SK-N-SH (cell line): ENCODE results near the gene ATN1. TPM values are rescaled to one million over a fixed set of nuclear protein-coding genes. Genes with fewer than 3 reads are reported as not detected.

Experiments used
- CTCF ChIA-PET: fragments of 300-600, 350-600 bp; formaldehyde crosslinking; extraction: SDS; loops from one replicate; lab custom pipeline; 2021; lab: Yijun Ruan, JAX
- POLR2A ChIA-PET: fragments of 350-600 bp; sonication (Branson Sonifier 250); formaldehyde crosslinking; extraction: SDS; loops from one replicate; lab custom pipeline; 2020; ENCODE audit warnings: antibody characterized with exemption, inconsistent platforms; lab: Yijun Ruan, JAX
- DNase-seq: peaks from one replicate; pipeline ENCODE4 v3.0.0; 2012
- H2AFZ ChIP-seq: fragments of 200-600 bp; sonication (generic); 2 replicates; pipeline ENCODE4 v1.8.1; 2016; ENCODE audit warnings: antibody characterized with exemption, mild to moderate bottlenecking, low read depth
- H3F3A ChIP-seq: fragments of 200-600 bp; sonication (generic); replicated peaks from 2 replicates; pipeline ENCODE3; 2016; ENCODE audit warnings: antibody characterized with exemption, mild to moderate bottlenecking; ENCODE audit not compliant: insufficient read depth
- H3K27ac ChIP-seq, 2 experiments: fragments of 200-500 bp in 1 of 2; fragments of 200-600 bp in 1 of 2; sonication (Bioruptor generic) in 1 of 2; sonication (generic), shearing (Covaris generic) in 1 of 2; 2 replicates each; pipeline versions ENCODE4 v1.5.1 to v1.6.1; 2014 to 2016; ENCODE audit warnings: low read depth in 2 of 2, inconsistent platforms in 1 of 2, low read length in 1 of 2, mild to moderate bottlenecking in 1 of 2, mixed read lengths in 1 of 2
- H3K27me3 ChIP-seq: fragments of 200-600 bp; sonication (generic), shearing (Covaris generic); 2 replicates; pipeline ENCODE4 v1.6.1; 2016; ENCODE audit warnings: mixed run types; ENCODE audit not compliant: insufficient read depth
- H3K36me3 ChIP-seq, 2 experiments: fragments of 200-500 bp in 1 of 2; fragments of 200-600 bp in 1 of 2; sonication (Bioruptor generic) in 1 of 2; sonication (generic) in 1 of 2; replicated peaks in 1 of 2; 2 replicates each; pipeline versions ENCODE3 to v1.5.1; 2014 to 2016; ENCODE audit warnings: low read length in 1 of 2, mild to moderate bottlenecking in 1 of 2; ENCODE audit not compliant: insufficient read depth in 2 of 2, control insufficient read depth in 1 of 2
- H3K4me1 ChIP-seq, 2 experiments: fragments of 200-500 bp in 1 of 2; fragments of 200-600 bp in 1 of 2; sonication (Bioruptor generic) in 1 of 2; sonication (generic), shearing (Covaris generic) in 1 of 2; 2 replicates each; pipeline versions ENCODE4 v1.5.1 to v1.6.1; 2014 to 2016; ENCODE audit warnings: low read depth in 1 of 2, low read length in 1 of 2, mixed run types in 1 of 2; ENCODE audit not compliant: insufficient read depth in 2 of 2, control insufficient read depth in 1 of 2
- H3K4me2 ChIP-seq: fragments of 200-600 bp; sonication (generic), shearing (Covaris generic); 2 replicates; pipeline ENCODE4 v1.6.1; 2017; ENCODE audit warnings: mixed run types
- H3K4me3 ChIP-seq, 2 experiments: fragments of 200-500 bp in 1 of 2; fragments of 200-600 bp in 1 of 2; sonication (Bioruptor generic) in 1 of 2; sonication (generic), shearing (Covaris generic) in 1 of 2; 2 replicates each; pipeline versions ENCODE4 v1.5.1 to v1.8.1; 2014 to 2016; ENCODE audit warnings: low read depth in 2 of 2, inconsistent platforms in 1 of 2, low read length in 1 of 2, mild to moderate bottlenecking in 1 of 2, mixed read lengths in 1 of 2, moderate library complexity in 1 of 2
- H3K79me2 ChIP-seq: fragments of 200-600 bp; sonication (generic); 2 replicates; pipeline ENCODE4 v1.8.1; 2017; ENCODE audit warnings: mild to moderate bottlenecking; ENCODE audit not compliant: insufficient read depth
- H3K9ac ChIP-seq: fragments of 200-600 bp; sonication (generic); 2 replicates; pipeline ENCODE4 v1.6.1; 2017; ENCODE audit warnings: mixed run types
- H3K9me2 ChIP-seq: fragments of 200-600 bp; sonication (generic); 2 replicates; pipeline ENCODE4 v1.6.1; 2017; ENCODE audit warnings: mixed run types
- H3K9me3 ChIP-seq: fragments of 200-600 bp; sonication (generic); 2 replicates; pipeline ENCODE4 v1.6.1; 2017; ENCODE audit warnings: mixed run types, mild to moderate bottlenecking, moderate library complexity
- H4K20me1 ChIP-seq: fragments of 200-600 bp; sonication (generic); 2 replicates; pipeline ENCODE4 v1.6.1; 2017; ENCODE audit warnings: mild to moderate bottlenecking, mixed run types; ENCODE audit not compliant: insufficient read depth
- GABPA ChIP-seq: IDR thresholded peaks from 2 replicates; pipeline ENCODE4 v1.4.0; 2012; ENCODE audit warnings: low read depth, mild to moderate bottlenecking
- GATA2 ChIP-seq: sonication (generic); formaldehyde crosslinking; IDR thresholded peaks from 2 replicates; pipeline ENCODE4 v1.5.0; 2020; ENCODE audit warnings: mild to moderate bottlenecking, missing genetic modification reagents
- IRF3 ChIP-seq: fragments of 150-350 bp; IDR thresholded peaks from 2 replicates; pipeline ENCODE4 v1.6.1; 2016; ENCODE audit warnings: mild to moderate bottlenecking, low read depth, low read length
- JUND ChIP-seq: IDR thresholded peaks from 2 replicates; pipeline ENCODE4 v1.4.0; 2012
- MAX ChIP-seq: IDR thresholded peaks from 2 replicates; pipeline ENCODE4 v1.4.0; 2012; ENCODE audit warnings: low read depth
- MEF2A ChIP-seq: IDR thresholded peaks from 2 replicates; pipeline ENCODE4 v1.4.0; 2012; ENCODE audit warnings: low read depth, borderline replicate concordance
- MXI1 ChIP-seq: IDR thresholded peaks from 2 replicates; pipeline ENCODE4 v1.6.1; 2012; ENCODE audit warnings: mild to moderate bottlenecking, low read depth, low read length, improper control_type of control experiment
- NFIC ChIP-seq: IDR thresholded peaks from 2 replicates; pipeline ENCODE4 v1.4.0; 2012; ENCODE audit warnings: borderline replicate concordance
- PBX3 ChIP-seq: IDR thresholded peaks from 2 replicates; pipeline ENCODE4; 2012
- RAD21 ChIP-seq: IDR thresholded peaks from 2 replicates; pipeline ENCODE4 v1.6.1; 2012; ENCODE audit warnings: mild to moderate bottlenecking, low read length
- RCOR1 ChIP-seq: fragments of 150-350 bp; IDR thresholded peaks from 2 replicates; pipeline ENCODE4 v1.6.1; 2017; ENCODE audit warnings: antibody characterized with exemption, low read length
- REST ChIP-seq: IDR thresholded peaks from 2 replicates; pipeline ENCODE4 v1.6.1; 2012; ENCODE audit warnings: mild to moderate bottlenecking, low read depth, low read length, moderate library complexity
- RFX5 ChIP-seq: IDR thresholded peaks from 2 replicates; pipeline ENCODE4 v1.6.1; 2012; ENCODE audit warnings: mild to moderate bottlenecking, improper control_type of control experiment, low read length
- SIN3A ChIP-seq: IDR thresholded peaks from 2 replicates; pipeline ENCODE4 v1.6.1; 2012; ENCODE audit warnings: low read depth, mild to moderate bottlenecking, low read length, moderate library complexity, borderline replicate concordance
- TAF1 ChIP-seq: IDR thresholded peaks from 2 replicates; pipeline ENCODE4 v1.6.1; 2012; ENCODE audit warnings: low read depth, mild to moderate bottlenecking, low read length, moderate library complexity, borderline replicate concordance
- ZBTB33 ChIP-seq: IDR thresholded peaks from 2 replicates; pipeline ENCODE4 v1.4.0; 2012; ENCODE audit warnings: low read depth, borderline replicate concordance
- WGBS: methylation state at CpG from one replicate; pipeline ENCODE4 v1.1.6; 2017; ENCODE audit warnings: low lambda C conversion rate; 5-methylcytosine and 5-hydroxymethylcytosine counted together
- polyA plus RNA-seq, 3 experiments: library from polyadenylated mRNA; depleted of rRNA; stranded (reverse); fragments of >200 nt; gene quantifications; 2 replicates each; pipeline ENCODE4 v1.2.3, GENCODE V29; 2012

The ATN1 gene
- polyA plus RNA-seq, 1 of the 3 experiments (the other 2 are of a cell fraction): 29.3 TPM

- peak overlapping the region; percentile 67 to 72; a peak in 3 of 4 replicates for H3K4me3 ChIP-seq
- 5% methylated on average over 13 of the region's 13 CpGs for WGBS
- no peak overlapping the region for H2AFZ ChIP-seq
- peaks cover 25 to 29% of the 10 kb centered on the region in 2 experiments for H3K36me3 ChIP-seq
- H3K27me3 ChIP-seq: no peaks in the 10 kb centered on the region
- H3K9me3 ChIP-seq: no peaks in the 10 kb centered on the region
- peak; percentile 91 for DNase-seq
- no peaks in the 10 kb centered on the region for H3K9me2 ChIP-seq
- peak overlapping the region; percentile 89 to 98 for H3K27ac ChIP-seq
- H3K4me1 ChIP-seq: peaks cover 6 to 19% of the 10 kb centered on the region in 2 experiments; a peak in 3 of 4 replicates
- TF ChIP-seq GABPA (no peak), MEF2A (no peak), RFX5 (peak; percentile 84), MXI1 (no peak), RCOR1 (no peak), TAF1 (peak; percentile 54; the same call in 1 of the 2 replicates), NFIC (no peak), ZBTB33 (no peak), PBX3 (peak; percentile 95)
- peak overlapping the region; percentile 87 for H3K4me2 ChIP-seq
- CTCF ChIA-PET: interaction anchor here (0.6 to 6.5 kb wide), 22 partner anchors 13 to 246 kb away, joined by 3 to 114 read pairs (median 7); partner anchors contain the start of genes ATN1, C1RL, COPS7A and ENO2
- peaks cover 59% of the 10 kb centered on the region for H3F3A ChIP-seq
- peak overlapping the region; percentile 72 for H3K9ac ChIP-seq
- H4K20me1 ChIP-seq: no peaks in the 10 kb centered on the region
- POLR2A ChIA-PET: interaction anchor here (0.6 to 4.6 kb wide), 27 partner anchors 8 to 1841 kb away, joined by 3 to 82 read pairs (median 6); partner anchors contain the start of genes ATN1, C1RL, CDCA3 and COPS7A
- peaks cover 22% of the 10 kb centered on the region for H3K79me2 ChIP-seq
Observed at GRCh38 chr12:6943389-6943721, 15.6 kb downstream of the ATN1 start.

GRCh38 chr12:6943722-6944380 is 16.1 kb downstream of the ATN1 start, which contains the start of the genes C12orf57 and RNU7-1:
TSS of gene C12orf57 (plus strand) at chr12:6944022. CDS start at chr12:6944122, 100 bp downstream.
TSS of gene RNU7-1 (plus strand) at chr12:6943816.
- peak within 1 kb of the TSS; percentile 67 to 72 for H3K4me3 ChIP-seq
- H3F3A ChIP-seq: peaks cover 54% of the 10 kb centered on the region
- WGBS: 4% methylated on average over 15 of the region's 31 CpGs
- CTCF ChIA-PET: interaction anchor here (0.6 to 6.5 kb wide), 43 partner anchors 9 to 268 kb away, joined by 3 to 114 read pairs (median 5); partner anchors contain the start of genes ATN1, C1RL, COPS7A and ENO2
- DNase-seq: peak; percentile 86
- no peaks in the 10 kb centered on the region for H3K27me3 ChIP-seq
- peaks cover 22 to 24% of the 10 kb centered on the region in 2 experiments for H3K36me3 ChIP-seq
- H3K9ac ChIP-seq: peak within 1 kb of the TSS; percentile 72
- peak within 1 kb of the TSS; percentile 89 to 98 for H3K27ac ChIP-seq
- peak within 1 kb of the TSS; percentile 87 for H3K4me2 ChIP-seq
- no peaks in the 10 kb centered on the region for H3K9me2 ChIP-seq
- H3K4me1 ChIP-seq: peaks cover 6 to 14% of the 10 kb centered on the region in 2 experiments; a peak in 3 of 4 replicates
- peaks cover 17% of the 10 kb centered on the region for H3K79me2 ChIP-seq
- H2AFZ ChIP-seq: no peak within 1 kb of the TSS
- POLR2A ChIA-PET: interaction anchor here (0.6 to 4.6 kb wide), 32 partner anchors 8 to 1840 kb away, joined by 3 to 82 read pairs (median 5); partner anchors contain the start of genes ATN1, C1R, C1RL and CDCA3
- H3K9me3 ChIP-seq: no peaks in the 10 kb centered on the region
- H4K20me1 ChIP-seq: no peaks in the 10 kb centered on the region
- no peak; the same call in 1 of the 2 replicates for TF ChIP-seq JUND
- TF ChIP-seq PBX3: peak; percentile 25; the same call in 1 of the 2 replicates
- peak; percentile 100; the same call in 1 of the 2 replicates for TF ChIP-seq SIN3A
- TF ChIP-seq MAX: peak; percentile 37; the same call in 1 of the 2 replicates
- TF ChIP-seq GATA2 (CRISPR knock-in tag): 0 out of 2 replicates have a peak, but pooled peaks have one; percentile 10
- TF ChIP-seq REST: peak; percentile 73
- TF ChIP-seq IRF3: no peak
- no peak for TF ChIP-seq RAD21
